ENCODE data around the gene CDKAL1. TPM values are rescaled to one million over a fixed set of nuclear protein-coding genes. Genes with fewer than 3 reads are reported as not detected.

Gene CDKAL1
- total and polyA plus RNA-seq, 9 of the 15 experiments (the other 6 are each of a cell fraction or from before 2014, with no cell fraction given), result 11.2 to 36.3 (median 20.1) TPM

GRCh38 chr6:21163110-21163837, 629.0 kb downstream of the CDKAL1 start (continued):
- peak; percentile 56; the same call in 1 of the 2 replicates for TF ChIP-seq NCOA1 (IDR thresholded peaks at IDR 0.05; ENCODE audit: low read depth)
- peak in 1 of 2 experiments; percentile 61; a peak in 1 of 4 replicates for TF ChIP-seq MLLT1 (IDR thresholded peaks at IDR 0.05)
- no peak for TF ChIP-seq GTF2F1 (IDR thresholded peaks at IDR 0.05; ENCODE audit: low read depth, low read length)
- TF ChIP-seq CREB3 (tag; conservative IDR thresholded peaks at IDR 0.05; ENCODE audit: low read depth), result no peak
- TF ChIP-seq NCOR1 (IDR thresholded peaks at IDR 0.05), result peak; percentile 70
- TF ChIP-seq TCF3 (CRISPR knock-in tag; IDR thresholded peaks at IDR 0.05), result peak; percentile 64
- TF ChIP-seq TOE1 (IDR thresholded peaks at IDR 0.05; ENCODE audit: borderline replicate concordance), result peak; percentile 68; the same call in 1 of the 2 replicates
- no peak for TF ChIP-seq TOE1 (CRISPR knock-in tag; IDR thresholded peaks at IDR 0.05; ENCODE audit: borderline replicate concordance, low read depth)
- no peak; a peak in 1 of 4 replicates for TF ChIP-seq MAZ (CRISPR knock-in tag; conservative IDR thresholded peaks at IDR 0.05 in 1 of 2, IDR thresholded peaks at IDR 0.05 in 1 of 2)
- TF ChIP-seq ZBTB12 (CRISPR knock-in tag; IDR thresholded peaks at IDR 0.05), result 0 out of 2 replicates have a peak, but pooled peaks have one; percentile 14
- 0 out of 2 replicates have a peak, but pooled peaks have one; percentile 19 for TF ChIP-seq HMBOX1 (IDR thresholded peaks at IDR 0.05)
- peak; percentile 42; the same call in 1 of the 2 replicates for TF ChIP-seq CREM (IDR thresholded peaks at IDR 0.05; ENCODE audit: low read depth)
- peak; percentile 93 for TF ChIP-seq TBP (optimal IDR thresholded peaks at IDR 0.05; ENCODE audit: low read depth, low read length)
- peak; percentile 78 for TF ChIP-seq BHLHE40 (IDR thresholded peaks at IDR 0.05; ENCODE audit: low read length)
- TF ChIP-seq GATAD2A (IDR thresholded peaks at IDR 0.05), result 0 out of 2 replicates have a peak, but pooled peaks have one; percentile 26
- TF ChIP-seq LCOR (CRISPR knock-in tag; IDR thresholded peaks at IDR 0.05), result peak; percentile 38; the same call in 1 of the 2 replicates
- peak; percentile 42; the same call in 1 of the 2 replicates for TF ChIP-seq ESRRA (IDR thresholded peaks at IDR 0.05; ENCODE audit: borderline replicate concordance, low read depth)
- TF ChIP-seq JUND (IDR thresholded peaks at IDR 0.05; ENCODE audit: borderline replicate concordance, low read depth, low read length), result peak; percentile 82
- peak; percentile 79; the same call in 2 of the 3 replicates for TF ChIP-seq JUND (tag; IDR thresholded peaks at IDR 0.05; ENCODE audit: borderline replicate concordance, low read depth, low read length)
- TF ChIP-seq SOX6 (IDR thresholded peaks at IDR 0.05), result peak; percentile 84
- TF ChIP-seq RBM34 (IDR thresholded peaks at IDR 0.05; ENCODE audit: borderline replicate concordance, insufficient read depth, low read length), result no peak
- no peak for TF ChIP-seq ARHGAP35 (IDR thresholded peaks at IDR 0.05; ENCODE audit: partially characterized antibody)
- TF ChIP-seq FOXK2 (conservative IDR thresholded peaks at IDR 0.05 in 1 of 2, IDR thresholded peaks at IDR 0.05 in 1 of 2; ENCODE audit: low read depth in 2 of 2), result peak in 1 of 2 experiments; percentile 48; a peak in 1 of 4 replicates
- TF ChIP-seq TAF9B (IDR thresholded peaks at IDR 0.05; ENCODE audit: partially characterized antibody), result no peak
- TF ChIP-seq CBFA2T2 (conservative IDR thresholded peaks at IDR 0.05), result peak; percentile 80

Data from K562 (cell line).